ENCODE measurements around the gene POU3F3.

The POU3F3 gene

DNA sequence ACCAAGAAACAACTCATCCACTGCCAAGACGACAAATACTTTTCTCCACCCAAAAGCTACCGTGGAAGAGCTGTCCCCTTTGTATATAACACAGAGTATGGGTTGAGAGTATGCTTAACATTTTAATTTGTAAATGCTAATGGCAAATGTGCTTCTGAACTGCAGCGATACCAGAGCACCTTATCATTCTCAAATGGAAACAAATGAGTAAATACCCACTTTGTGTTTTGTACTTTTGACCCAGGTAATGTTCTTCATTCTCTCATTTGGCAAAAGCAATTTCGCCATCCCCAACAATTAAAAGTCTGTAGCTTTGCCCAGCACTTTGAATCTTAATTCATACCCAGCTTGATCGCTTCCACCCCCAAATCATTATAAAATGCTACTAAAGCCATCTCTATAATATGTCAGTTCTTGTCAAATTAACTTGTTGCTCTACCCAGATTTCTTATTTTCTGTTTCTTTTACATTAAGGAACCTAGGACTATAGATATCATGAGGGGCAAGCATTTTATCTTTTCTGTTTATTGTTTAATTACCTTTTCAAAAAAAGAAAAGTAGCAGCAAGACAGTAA is 6.2 kb upstream of the POU3F3 start:
- DNase-seq: no peak

DNA sequence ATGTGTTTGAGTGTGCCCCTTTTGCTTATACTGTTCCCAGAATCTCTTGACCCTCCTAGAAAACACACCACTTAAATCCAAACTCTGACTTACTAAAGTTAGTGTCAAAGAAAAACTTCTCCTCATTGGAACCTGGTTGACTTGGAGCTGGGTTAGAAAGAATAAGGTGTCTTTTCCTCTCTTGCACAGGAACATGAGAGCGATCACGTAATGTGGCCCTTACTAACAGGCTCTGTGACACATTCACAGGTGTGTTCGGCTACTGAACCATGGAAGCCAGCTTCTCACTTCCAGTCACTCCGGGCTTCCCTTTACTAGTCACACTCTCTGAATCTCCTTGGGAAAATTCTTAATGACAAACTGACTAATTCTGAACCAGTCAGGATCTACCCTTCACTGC is 5.4 kb upstream of the POU3F3 start:
- no peak for DNase-seq

DNA sequence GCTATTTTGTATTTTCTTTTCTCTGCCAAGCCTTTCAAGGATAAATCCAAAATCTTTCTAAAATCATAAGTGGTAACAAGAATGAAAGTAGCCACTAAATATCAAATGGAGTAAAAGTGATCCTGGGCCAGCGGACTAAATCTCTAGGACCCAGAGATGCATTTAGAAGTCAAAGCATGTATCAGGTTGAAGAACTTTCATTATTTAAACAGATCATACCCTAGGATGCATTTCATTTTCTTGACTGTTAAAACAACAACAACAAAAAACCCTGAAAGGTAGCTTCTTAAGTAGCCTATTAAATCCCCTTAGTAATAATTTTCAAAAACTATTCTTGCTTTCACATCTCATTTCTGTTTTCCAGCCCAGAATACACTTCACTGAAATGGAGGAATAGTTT is 4.8 kb upstream of the POU3F3 start:
- no peak for DNase-seq

DNA sequence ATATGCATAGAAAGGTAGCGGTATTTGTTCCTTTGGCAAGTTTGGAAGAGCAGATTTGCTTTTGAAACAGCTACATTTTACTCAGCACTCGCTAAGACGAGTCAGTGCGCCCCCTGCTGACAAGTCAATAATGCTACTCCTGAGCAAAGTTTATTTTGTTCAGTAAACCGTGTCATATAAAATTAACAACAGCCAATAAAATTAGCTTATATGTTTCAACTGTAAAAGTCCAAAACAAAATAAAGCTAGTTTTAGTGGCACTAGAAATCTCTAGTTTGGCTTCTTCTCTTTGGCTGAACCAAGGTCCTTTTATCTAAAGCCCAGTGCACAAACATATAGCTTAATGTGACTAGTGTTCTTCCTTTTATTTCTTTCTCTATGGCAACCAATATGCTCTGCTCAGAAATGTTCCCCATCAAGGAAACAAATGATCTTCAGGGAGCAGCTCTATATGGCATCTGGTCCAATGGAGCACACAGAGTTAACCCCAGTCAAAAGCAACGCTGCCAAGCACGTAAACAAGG is 4.2 kb upstream of the POU3F3 start:
- DNase-seq: peak; percentile 71

DNA sequence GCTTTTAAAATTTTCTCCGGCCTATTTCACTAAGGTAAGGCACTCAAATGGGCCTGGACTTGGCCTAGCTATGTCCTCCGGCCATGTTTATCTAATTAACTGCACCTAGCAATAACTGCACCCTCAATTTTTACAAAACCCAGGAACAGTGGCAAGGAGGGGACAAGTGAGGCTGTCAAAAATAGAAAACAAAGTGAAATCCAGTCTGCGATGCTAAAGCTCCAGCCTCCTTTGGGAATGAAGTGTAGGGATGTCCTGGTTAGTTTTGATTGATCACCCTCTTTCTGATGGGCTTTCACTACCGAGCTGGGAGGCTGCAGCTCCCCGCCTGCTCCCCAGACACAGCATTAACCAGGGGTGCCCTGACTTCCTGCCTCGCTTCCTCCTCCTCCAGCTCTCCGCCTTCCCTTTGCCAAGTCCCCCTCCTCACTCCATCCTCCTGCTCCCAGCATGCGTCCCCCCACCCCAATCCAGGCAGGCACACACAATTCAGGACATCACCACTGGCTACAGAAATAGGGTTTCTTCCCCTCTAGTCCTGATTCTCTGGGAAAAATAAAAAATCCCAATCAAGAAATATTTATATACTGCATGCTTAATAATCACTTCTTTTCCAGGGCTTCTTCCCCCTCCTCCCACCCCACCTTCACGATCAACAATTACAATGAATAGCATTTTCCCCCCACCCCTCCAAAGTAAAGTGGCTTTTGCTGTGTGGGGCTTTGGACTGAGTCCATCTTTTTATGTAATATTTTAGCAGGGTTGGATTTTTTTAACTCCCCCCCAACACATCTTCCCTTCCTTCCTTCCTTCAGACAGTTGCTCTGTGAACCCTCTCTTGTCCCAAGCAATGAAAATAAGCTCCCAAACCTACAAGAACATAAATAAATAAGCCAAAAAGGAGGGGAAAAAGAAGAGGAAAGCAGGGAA is 3.3 kb upstream of the POU3F3 start:
- DNase-seq: no peak

DNA sequence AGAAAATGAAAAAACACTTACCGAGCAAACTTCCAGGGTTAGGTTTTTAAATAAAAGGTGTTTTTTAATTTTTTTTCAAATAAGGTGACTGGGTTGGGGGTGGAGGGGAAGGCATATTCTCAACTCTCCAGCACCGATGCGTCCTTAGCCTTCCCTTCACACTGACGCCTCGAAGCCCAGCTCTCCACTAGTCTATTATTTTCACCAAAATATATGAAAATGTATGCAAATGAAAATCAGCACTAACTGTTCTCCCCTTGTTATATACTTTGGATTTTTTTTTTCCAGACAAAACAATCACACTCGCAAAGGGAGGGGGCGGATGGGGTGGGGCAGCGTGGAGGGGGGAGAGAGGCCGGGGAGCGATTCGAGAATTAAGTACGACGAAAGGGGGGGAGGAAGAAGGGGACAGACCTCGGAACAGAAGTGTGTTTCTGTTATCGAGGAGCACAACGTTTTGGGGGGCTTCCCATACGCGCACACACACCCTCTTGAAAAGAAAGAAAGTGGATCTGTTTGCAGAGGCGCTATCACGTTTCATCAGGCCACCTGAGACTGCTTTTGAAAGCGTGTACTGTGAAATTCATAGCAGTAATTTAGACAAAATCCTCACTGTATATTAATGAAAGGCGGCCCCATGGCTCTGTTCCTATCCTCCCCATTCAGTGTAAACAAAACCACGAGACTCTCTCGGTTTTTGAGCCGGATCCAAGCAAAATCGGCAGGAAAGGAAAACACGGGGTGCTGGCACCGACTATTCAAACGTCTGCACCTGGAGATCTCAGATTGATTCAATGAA is 2.4 kb upstream of the POU3F3 start:
- DNase-seq: no peak

DNA sequence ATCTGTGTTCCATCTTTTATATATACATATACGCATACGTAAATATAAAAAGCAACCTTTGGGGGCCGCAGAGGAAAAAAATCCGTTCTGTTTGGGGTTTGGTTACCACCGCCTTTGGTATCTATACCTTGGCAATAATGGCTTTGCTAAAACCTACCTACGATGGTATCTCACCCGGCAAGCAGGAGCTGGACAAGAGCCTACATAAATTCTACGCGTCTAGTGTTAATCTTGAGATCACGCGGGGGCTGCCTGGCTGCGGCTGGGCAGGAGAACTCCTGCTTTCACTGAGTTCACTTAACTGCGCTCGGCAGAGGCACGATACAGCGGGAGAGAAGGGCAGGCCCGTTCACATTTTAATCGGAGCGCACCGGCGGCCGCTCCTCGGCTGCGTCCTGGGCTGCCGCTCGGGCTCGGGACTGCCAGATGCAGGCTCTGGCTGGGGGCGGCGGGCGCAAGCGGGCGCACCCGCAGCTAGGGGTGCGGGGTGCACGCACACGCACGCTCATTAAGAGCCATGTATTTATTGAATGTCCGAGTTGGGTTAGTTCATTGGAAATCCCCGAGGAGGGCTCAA is 1.7 kb upstream of the POU3F3 start:
- DNase-seq: no peak

DNA sequence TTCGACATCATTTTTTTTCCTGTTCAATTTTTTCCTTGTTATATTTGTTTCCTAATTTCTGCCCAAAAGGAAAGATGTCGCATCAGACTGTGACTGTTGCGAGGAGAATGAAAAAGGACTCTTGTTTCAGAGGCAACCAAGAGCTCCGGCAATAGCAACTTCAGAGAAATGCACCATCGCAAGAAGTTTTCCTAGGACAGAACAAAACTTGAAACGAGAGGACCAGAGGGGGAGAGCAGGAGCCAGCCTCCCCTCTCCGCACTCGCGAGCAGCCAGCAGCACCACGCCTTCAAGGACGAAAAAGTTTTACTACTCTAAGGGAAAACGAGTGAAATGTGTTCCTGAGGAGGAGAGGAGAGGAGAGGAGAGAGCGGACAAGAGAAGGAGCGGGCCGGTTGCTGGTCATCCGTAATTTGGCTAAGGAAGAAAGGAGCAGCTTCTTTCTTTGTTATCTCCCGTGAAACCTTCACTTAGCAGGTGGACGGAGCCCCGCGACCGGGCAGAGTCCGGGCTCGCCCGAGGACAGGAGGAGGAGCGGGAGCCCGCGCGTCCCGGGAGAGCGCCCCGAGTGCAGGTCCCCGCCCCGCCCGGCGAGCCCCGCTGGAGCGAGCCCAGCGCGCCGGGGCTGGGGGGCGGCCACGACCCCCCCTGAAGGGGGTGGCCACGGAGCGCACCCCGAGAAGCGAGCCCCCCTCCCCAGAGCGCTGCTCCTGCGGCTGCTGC is 744 bp downstream of the POU3F3 start:
- DNase-seq: no peak

DNA sequence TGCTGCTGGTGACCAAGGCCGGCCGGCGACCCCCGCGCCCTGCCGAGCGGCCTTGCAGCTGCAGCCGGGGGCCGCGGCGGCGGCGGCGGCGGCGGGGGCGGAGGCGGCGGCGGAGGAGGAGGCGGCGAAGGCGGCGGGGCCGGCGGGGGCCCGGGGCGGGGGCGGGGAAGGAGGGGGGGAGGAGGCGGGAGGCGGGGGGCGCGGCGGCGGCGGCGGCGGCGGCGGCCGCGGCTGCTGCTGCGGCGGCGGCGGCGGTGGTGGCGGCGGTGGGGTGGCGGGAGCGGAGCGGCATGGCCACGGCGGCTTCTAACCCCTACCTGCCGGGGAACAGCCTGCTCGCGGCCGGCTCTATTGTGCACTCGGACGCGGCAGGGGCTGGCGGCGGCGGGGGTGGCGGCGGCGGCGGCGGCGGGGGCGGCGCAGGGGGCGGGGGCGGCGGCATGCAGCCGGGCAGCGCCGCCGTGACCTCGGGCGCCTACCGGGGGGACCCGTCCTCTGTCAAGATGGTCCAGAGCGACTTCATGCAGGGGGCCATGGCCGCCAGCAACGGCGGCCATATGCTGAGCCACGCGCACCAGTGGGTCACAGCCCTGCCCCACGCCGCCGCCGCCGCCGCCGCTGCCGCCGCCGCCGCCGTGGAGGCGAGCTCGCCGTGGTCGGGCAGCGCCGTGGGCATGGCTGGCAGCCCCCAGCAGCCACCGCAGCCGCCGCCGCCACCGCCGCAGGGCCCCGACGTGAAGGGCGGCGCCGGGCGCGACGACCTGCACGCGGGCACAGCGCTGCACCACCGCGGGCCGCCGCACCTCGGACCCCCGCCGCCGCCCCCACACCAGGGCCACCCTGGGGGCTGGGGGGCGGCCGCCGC is 1.5 kb downstream of the POU3F3 start:
- no peak for DNase-seq

DNA sequence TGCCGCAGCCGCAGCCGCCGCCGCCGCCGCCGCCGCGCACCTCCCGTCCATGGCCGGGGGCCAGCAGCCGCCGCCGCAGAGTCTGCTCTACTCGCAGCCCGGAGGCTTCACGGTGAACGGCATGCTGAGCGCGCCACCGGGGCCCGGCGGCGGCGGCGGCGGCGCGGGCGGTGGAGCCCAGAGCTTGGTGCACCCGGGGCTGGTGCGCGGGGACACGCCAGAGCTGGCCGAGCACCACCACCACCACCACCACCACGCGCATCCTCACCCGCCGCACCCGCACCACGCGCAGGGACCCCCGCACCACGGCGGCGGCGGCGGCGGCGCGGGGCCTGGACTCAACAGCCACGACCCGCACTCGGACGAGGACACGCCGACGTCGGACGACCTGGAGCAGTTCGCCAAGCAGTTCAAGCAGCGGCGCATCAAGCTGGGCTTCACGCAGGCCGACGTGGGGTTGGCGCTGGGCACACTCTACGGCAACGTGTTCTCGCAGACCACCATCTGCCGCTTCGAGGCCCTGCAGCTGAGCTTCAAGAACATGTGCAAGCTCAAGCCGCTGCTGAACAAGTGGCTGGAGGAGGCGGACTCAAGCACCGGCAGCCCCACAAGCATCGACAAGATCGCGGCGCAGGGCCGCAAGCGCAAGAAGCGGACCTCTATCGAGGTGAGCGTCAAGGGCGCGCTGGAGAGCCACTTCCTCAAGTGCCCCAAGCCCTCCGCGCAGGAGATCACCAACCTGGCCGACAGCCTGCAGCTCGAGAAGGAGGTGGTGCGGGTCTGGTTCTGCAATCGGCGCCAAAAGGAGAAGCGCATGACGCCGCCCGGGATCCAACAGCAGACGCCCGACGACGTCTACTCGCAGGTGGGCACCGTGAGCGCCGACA is 2.4 kb downstream of the POU3F3 start:
- DNase-seq: no peak

DNA sequence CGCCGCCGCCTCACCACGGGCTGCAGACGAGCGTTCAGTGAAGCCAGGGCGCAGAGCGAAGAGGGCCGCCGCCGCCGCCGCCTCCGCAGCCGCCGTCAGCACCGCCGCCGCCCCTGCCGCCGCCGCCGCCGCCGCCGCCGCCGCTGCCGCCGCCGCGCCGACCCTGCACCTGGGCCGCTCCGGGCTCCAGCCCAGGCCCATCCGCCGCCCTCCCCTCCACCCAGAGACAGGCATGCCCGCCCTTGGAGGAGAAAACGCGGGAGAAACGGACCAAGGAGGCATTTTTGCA is 3.0 kb downstream of the POU3F3 start:
- DNase-seq: no peak

DNA sequence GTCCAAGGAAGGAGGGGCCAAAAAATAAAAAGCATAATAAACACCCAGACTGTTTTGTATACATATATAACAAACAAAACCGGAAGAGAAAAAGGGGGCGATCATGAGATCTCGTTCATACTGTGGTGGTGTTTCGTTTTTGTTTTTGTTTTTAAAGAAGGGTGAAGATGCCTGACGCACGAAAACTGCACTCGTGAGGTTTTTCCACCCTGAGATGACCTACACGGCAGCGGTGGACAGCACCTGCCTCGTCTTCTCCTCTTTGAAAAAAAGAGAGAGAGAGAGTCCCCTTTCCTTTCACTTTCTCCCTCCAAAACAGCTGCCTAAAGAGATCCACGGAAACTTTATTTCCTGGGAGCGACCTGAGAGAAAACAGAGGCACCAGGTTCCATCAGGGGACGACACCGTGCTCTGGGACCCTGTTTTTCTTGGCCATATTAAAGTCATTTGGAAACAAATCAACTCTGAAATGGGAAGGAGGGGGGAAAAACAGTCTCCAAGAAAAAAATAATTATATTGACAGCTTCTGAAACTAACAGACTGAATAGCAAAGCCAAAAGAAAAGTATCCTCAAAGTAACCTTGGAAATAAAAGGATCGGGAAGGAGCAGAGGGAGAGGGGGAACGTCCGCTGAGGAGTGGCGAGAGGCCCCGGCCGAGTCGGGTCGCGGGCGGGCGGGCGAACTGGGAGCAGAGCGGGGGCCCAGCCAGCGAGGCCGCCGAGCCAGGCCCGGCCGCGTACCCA is 3.5 kb downstream of the POU3F3 start:
- no peak for DNase-seq

DNA sequence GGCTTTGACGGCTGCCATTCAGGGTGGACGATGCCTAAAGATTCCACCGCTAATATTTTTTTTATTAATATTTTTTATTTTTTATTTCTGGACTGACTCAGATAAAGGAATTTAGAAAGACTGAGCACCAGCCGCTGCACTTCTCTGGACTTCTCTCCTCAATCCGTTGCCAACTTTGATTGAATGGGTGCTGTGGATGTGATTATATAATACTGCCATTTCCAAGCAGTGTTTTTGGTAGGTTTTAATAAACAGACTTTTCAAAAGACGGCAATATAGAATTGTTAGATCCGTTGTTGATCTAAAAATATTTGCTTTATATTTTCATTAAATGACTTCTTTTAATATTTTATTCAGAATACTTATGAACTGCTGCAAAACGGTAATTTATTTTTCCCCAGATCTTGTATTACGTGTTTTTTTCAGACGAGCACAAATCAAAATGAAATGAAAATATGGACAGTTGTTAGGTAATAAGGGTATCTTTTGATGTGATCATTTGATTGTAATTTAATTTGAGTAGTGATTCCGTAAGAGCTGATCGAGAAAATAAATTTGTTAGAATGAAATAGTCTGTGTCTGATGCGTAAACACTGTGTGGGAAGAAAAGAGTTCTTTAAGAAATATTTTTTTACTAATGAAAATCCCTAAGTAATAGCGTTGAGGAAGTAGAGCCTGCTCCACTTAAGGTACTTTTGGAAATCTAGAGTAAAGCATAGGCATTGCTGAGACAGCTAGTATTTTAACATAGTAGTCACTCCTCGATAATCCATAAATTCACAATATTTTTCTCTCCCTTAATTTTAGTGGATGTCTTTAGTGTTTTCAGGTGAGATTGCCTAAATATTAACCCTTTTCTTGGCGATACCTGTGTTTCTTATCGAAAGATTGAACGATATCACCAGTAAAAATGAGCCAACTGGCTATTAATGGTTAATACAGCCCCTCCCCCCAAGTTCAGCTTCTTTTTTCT is 4.4 kb downstream of the POU3F3 start:
- DNase-seq: no peak

DNA sequence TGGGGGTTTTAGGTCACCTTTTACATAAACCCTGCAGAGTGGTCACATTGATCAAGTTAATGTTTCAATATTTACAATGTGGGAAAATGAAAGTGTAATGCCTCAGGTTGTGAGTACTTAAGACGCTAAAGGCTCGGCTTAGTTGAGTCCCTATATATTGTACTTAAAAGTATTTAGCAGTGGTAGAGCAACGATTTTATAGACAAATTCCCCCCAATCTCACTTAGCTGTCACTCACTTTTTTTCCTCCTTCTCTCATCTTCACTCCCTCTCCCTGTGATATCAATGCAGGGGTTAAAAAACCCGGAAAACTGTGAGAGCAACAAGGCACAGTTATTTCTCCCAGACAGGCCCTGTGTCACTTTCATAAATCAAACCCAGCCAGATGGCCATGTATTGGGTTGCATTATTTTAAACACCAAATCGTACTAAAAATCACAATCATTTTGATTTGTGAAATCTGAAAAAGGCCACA is 5.4 kb downstream of the POU3F3 start:
- no peak for DNase-seq

DNA sequence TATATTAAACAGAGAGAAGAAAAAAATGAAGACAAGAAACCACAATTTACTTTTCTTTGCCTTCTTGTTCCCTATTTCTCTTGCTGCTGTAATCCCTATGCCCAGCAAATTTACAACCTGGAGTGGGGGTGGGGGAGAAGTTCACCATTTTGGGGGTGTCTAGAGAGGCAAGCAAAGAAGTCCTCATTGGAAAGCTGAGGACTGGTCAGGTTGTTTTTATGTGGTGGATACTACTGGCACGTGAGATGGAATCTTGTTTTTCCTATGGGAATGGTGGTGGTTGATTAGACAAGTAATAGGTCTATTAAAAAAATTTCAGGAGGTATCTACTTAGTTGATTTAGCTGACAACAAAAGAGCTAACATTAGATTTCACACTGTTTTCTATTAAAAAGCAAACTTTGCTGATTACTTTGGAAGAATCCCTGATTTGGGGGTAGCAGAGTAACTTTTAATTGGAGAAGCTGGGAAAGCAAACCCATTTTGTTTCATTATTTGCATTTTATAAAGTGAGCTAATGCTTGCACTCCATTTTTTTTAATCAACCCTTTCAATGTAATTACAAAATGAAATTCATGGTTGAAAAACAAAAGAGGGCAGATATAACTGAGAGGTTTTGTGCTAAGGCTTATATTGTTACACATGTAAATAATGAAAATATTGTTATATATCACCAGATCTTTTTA is 6.0 kb downstream of the POU3F3 start:
- no peak for DNase-seq

DNA sequence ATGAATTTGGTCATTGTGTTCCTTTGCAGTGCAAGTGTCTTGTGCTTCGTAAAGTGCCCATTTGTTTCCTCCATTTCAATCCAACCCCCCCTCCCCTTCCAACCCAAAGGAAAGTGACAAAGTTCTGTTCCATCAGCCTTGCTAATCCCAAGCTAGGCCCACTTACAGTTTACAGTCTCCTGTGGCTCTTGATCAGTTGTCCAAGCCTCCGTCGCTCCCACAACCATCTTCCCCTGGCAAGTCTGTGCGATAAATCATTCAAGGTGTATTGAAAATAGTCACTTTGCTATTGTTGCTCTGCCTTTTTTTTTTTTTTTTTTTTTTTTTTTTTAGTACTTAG is 6.5 kb downstream of the POU3F3 start:
- DNase-seq: no peak

DNA sequence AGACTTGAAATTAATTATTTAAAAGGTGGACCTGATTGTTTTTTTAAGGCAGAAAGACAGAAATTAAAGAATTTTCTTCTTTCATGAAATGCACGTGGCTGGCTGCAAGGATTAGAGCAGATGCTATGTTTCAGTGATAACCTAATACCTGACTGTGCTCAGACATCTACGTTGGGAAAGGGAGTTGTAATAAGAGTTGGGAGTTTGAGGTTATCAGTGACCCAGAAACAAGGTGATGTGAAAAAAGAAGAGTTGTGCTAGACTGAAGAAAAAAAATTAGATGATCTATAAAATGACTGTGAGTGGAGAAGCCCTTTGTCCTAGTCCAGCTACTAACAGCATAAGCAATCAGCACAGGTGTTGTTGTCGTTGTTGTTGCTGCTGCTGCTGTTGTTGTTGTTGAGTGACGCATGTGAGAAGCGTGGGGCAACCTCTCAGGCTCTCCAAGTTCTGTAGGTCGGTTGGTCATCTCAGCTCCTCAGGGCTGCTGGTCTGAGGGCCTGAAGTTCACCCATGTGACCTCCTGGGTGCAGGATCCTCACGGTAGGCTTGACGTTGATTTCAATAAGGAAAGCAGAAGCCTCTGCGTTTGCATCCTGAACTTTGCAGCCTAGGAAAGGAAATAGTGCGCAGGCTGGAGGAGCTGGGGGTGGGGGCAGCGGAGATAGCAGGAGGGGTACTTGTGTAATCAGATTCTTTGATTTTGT is 7.6 kb downstream of the POU3F3 start:
- no peak for DNase-seq

All from fibroblast of skin of scalp (primary cell).